ENCODE data around the gene TPMT.
"Not testable (repeated sequence)": the region's sequence is repeated elsewhere in the genome, so short reads cannot be mapped to it uniquely, and the experiment has no call there.

Gene TPMT

DNA sequence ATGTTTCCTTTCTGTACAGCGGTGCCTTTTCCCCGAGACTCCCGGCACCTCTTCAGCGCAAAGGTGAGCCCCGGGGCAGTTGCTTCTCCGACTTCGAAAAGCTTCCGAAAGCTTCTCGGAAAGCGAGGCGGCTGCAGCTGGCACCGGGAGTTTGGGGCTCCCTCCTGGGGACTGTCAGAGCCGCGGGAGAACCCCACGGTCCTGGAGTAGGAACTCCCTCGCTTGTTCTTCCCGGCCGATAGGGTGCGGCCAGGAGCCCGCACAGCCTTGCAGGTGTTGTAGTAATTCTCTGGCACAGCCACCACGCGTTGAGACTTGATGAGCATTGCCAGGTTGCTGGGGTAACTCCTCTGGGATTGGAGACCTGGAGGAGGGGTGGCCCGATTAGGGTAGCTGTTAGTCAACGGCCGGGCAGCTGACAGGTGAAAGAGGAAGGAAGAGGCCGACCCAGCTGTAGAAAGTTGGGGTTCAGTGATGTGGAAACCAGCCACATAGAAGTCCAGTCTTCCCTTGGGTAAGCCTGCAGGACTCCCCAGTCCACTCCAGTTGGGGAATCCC, 1.1 kb upstream of the TPMT start:
- DNase-seq (ENCODE audit: extremely low read depth, low read depth): no peak
- TF ChIP-seq, protein P1, sequence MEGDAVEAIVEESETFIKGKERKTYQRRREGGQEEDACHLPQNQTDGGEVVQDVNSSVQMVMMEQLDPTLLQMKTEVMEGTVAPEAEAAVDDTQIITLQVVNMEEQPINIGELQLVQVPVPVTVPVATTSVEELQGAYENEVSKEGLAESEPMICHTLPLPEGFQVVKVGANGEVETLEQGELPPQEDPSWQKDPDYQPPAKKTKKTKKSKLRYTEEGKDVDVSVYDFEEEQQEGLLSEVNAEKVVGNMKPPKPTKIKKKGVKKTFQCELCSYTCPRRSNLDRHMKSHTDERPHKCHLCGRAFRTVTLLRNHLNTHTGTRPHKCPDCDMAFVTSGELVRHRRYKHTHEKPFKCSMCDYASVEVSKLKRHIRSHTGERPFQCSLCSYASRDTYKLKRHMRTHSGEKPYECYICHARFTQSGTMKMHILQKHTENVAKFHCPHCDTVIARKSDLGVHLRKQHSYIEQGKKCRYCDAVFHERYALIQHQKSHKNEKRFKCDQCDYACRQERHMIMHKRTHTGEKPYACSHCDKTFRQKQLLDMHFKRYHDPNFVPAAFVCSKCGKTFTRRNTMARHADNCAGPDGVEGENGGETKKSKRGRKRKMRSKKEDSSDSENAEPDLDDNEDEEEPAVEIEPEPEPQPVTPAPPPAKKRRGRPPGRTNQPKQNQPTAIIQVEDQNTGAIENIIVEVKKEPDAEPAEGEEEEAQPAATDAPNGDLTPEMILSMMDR (IDR thresholded peaks at IDR 0.05; ENCODE audit: low read depth, low read length): peak; percentile 23

DNA sequence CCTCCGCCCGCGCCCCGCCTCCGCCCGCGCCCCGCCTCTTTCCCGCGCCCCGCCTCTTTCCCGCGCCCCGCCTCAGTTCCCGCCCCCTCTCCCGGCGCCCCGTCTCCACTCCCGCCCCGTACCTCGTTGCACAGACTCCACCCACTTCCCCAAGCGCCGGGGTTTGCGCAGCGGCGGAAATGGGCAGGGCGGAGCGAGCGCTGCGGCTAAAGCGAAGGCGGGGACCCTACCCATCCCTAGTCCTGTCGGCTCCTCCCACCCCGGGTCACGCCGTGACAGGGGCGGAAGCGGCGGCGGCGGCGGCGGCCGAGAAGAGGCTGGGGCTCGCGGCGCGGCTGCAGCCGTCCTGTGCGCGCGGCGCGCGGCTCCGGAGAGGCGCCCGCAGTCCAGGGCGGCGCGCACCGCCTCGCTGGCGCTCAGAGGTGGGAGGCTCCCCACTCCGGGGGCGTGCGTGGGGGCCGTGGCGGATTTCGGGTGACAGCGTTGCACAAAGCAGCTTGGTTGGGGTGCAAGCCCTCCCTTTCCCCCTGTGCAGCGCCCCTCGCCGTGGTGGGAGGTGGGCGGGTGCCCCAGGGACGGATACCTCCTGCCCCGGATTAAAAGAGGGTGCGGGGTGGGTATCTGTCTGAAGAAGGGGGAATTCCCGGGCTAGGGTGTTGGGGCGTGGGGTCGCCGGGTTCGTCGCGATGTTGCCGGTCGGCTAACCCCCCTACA, 430 bp upstream of the TPMT start, which contains the start of gene KDM1B:
Gene KDM1B, plus strand, starts transcription at position 273 of the 714 bp plus-strand sequence. CDS start 4,474 bp downstream, outside the sequence.
- peak; percentile 96 for DNase-seq (ENCODE audit: extremely low read depth, low read depth)
- TF ChIP-seq, protein P1 (IDR thresholded peaks at IDR 0.05; ENCODE audit: low read depth, low read length): no peak

DNA sequence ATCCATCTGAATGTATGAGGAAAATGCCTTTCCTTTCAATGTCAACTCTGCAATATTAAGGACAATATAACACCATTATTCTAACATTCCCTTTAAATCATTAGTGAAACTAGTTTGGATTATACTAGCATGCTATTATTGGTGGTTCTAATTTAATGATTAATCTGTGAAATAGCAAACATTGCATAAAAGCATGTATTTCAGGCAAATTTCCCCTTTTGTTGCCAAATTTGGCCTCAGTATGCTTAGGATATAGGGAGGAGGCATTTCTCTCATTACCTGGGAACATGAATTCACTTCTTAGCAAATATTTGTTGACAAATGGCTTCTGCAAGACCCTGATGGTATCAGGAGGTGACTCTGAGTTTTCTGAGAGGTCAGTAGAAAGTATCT, 1.6 kb downstream of the TPMT start:
- TF ChIP-seq, protein P1 (IDR thresholded peaks at IDR 0.05; ENCODE audit: low read depth, low read length): no peak
- DNase-seq (ENCODE audit: extremely low read depth, low read depth): no peak

DNA sequence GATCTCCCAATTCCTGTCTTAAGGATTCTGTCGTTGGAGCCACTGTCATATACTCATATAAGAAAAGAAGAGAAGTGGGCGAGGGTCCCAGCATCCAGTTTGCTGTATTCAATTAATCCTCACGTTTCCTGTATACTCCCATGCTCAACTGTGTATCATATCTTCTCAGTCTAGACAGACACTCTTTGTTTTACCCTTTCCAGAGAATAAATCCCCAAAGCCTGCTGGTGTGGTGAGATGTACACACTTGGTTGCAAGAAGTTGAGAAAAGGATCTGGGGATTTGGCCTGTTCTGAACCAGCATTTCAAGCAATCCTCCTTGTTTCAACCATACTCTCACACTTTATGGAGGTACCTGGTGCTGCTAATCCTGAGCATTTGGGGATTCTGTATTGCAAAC, 3.1 kb downstream of the TPMT start:
- no peak for DNase-seq (ENCODE audit: extremely low read depth, low read depth)
- TF ChIP-seq, protein P1 (IDR thresholded peaks at IDR 0.05; ENCODE audit: low read depth, low read length): no peak

DNA sequence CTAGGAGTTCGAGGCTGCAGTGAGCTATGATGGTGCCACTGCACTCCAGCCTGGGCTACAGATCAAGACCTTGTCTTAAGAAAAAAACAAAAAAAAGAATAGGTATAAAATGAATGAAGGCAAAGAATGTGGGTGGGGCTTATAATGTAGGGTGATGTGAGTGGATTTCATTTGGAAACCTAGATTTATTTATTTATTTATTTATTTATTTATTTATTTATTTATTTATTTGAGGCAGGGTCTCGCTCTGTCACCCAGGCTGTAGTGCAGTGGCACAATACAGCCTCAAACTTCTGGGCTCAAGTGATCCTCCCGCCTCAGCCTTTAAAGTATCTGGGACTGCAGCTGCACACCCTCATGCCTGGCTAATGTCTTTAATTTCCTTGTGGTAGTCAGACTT, 3.5 kb downstream of the TPMT start:
- DNase-seq (ENCODE audit: extremely low read depth, low read depth): not testable (repeated sequence)

DNA sequence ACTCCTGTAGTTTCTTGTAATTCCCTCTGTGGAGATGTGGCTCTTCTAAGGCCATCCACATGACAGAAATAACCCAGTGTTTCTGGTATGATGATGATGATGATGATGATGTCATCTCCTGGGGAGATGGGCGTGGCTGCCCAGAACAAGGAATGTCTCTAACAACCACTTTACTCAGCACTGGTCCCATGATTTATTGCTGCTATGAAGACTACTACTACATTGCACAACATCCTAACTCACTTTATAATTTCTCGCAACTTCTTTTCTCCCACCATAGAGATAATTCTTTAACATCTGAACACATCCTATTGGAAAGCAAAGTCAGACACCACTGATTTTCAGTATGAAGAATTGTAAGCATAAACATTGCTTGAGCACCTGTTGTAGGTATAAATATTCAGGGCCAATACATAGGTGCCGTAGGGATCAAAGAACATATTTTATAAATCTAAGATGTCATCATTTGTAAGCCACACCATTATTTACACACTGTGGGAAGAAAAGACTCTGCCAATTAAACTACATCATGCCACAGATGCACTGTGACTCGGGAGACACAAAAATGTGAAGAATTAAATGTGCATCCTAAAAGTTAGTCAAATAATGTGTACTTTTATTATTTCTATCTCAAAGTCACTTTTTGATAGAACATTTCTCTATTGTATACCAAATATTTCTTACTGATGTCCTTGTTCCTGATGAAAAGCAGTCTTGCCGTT, 6.4 kb downstream of the TPMT start:
- TF ChIP-seq, protein P1 (IDR thresholded peaks at IDR 0.05; ENCODE audit: low read depth, low read length): no peak
- DNase-seq (ENCODE audit: extremely low read depth, low read depth): no peak

DNA sequence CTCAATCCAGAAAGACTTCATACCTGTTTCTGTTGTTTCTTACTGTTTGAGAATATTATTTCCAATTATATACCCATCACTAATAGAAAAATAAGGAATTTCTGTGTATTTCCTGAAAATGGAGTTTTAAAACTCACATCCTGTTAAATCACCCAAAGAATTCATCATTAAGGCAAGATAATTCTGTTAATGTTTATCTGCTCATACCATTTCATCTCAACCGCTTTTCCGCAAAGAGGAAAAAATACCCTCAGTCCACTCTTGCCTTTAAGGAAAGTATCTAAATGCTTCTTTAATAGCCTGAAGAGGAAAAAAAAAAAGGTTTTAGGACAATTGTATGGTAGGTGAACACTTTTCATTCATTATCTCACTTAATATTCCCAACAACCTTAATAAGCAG, 7.3 kb downstream of the TPMT start:
- no peak for DNase-seq (ENCODE audit: extremely low read depth, low read depth)
- TF ChIP-seq, protein P1 (IDR thresholded peaks at IDR 0.05; ENCODE audit: low read depth, low read length): no peak
